ENCODE measurements around the gene ACE. TPM values are rescaled to one million over a fixed set of nuclear protein-coding genes. Genes with fewer than 3 reads are reported as not detected.
A peak's percentile ranks its signal among the peaks of the same experiment; 100 is the strongest.

The ACE gene
- total RNA-seq, 1 donor from 2014 or later: 72.6 TPM

DNA sequence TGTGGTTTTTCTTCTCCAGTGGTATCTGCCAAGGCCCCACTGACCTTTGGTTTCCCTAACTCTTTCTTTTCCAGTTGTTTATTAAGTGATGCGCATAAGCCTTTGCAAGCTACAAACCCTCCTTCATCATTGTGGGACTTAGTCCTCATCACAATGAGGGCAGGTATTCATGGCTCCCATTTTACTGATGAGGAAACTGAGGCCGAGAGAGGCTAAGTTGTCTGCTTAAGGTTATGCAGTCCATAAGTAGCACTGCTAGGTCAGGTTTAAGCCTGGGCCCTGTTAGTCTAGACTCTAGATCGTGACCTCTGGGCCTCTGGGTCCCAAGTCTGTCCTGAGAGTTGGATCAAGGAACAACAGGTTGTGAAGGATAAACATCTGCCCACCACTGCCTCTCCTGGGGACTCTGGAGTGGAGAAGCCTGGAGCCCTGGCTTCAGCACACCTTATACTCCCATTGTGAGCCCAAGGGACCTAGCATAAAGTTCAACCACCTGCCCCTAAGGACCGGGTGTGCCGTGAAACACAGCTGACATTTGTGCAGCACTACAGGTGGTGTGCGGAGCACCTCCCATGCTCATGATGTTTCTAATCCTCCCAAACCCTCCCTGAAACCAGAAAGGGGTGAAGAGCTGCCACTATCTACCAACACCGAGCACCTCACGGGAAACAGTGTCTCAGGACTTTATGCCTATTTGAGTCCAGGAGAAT is 41.1 kb downstream of the ACE start:
- H3K4me1 ChIP-seq: no peaks in the 10 kb centered on the region
- no peaks in the 10 kb centered on the region for H3K27me3 ChIP-seq
- no peaks in the 10 kb centered on the region for H3K36me3 ChIP-seq
- TF ChIP-seq, protein P1, sequence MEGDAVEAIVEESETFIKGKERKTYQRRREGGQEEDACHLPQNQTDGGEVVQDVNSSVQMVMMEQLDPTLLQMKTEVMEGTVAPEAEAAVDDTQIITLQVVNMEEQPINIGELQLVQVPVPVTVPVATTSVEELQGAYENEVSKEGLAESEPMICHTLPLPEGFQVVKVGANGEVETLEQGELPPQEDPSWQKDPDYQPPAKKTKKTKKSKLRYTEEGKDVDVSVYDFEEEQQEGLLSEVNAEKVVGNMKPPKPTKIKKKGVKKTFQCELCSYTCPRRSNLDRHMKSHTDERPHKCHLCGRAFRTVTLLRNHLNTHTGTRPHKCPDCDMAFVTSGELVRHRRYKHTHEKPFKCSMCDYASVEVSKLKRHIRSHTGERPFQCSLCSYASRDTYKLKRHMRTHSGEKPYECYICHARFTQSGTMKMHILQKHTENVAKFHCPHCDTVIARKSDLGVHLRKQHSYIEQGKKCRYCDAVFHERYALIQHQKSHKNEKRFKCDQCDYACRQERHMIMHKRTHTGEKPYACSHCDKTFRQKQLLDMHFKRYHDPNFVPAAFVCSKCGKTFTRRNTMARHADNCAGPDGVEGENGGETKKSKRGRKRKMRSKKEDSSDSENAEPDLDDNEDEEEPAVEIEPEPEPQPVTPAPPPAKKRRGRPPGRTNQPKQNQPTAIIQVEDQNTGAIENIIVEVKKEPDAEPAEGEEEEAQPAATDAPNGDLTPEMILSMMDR (IDR thresholded peaks at IDR 0.05): no peak
- H3K27ac ChIP-seq: no peak overlapping the region
- H3K4me3 ChIP-seq: no peak overlapping the region
- intact Hi-C loops (cut with DNase I): no loop called here
- H3K9me3 ChIP-seq: no peaks in the 10 kb centered on the region
- no peak for DNase-seq (ENCODE audit: low spot score in 2 of 2)

DNA sequence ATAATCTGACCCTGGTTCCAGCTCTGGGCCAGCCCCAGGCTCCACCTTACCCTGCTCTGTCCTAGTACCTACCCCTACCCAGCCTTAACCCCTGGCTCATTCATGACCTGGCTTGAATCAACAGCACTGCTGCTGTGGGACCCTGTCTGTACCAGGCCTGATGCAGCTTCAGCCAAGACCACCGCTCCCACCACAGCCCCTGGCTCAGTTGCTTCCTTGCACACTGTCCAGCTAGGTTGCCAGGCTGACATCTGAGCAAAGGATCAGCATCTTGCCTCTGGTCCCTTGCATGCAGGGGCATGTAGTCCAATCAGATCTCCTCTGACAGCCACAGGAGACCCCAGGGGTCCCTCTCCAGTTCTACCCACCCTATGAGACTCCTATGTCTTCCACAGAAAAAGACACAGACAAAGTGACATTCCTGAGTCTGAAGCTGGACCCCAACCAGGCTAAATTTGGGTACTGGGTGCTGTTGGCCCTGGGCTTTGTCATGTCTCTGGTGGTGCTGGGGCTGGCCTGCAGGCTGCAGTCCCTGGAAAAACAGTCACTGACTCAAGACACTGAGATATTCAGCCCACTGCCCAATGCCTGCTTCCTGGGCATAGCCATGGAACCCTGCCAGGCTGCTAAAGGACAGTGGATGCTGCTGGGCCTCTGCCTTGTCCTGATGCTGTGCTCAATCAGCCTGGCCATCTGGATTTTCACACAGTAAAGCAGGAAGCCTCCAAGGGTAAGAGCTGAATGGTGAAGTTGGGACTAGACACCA is 42.4 kb downstream of the ACE start:
- H3K4me3 ChIP-seq: no peak overlapping the region
- intact Hi-C loops (cut with DNase I): no loop called here
- H3K4me1 ChIP-seq: peaks cover 0 to 3% of the 10 kb centered on the region in 2 donors
- no peaks in the 10 kb centered on the region for H3K27me3 ChIP-seq
- no peaks in the 10 kb centered on the region for H3K9me3 ChIP-seq
- H3K27ac ChIP-seq: no peak overlapping the region
- H3K36me3 ChIP-seq: no peaks in the 10 kb centered on the region
- no peak for DNase-seq (ENCODE audit: low spot score in 2 of 2)
- TF ChIP-seq, protein P1 (IDR thresholded peaks at IDR 0.05): no peak

DNA sequence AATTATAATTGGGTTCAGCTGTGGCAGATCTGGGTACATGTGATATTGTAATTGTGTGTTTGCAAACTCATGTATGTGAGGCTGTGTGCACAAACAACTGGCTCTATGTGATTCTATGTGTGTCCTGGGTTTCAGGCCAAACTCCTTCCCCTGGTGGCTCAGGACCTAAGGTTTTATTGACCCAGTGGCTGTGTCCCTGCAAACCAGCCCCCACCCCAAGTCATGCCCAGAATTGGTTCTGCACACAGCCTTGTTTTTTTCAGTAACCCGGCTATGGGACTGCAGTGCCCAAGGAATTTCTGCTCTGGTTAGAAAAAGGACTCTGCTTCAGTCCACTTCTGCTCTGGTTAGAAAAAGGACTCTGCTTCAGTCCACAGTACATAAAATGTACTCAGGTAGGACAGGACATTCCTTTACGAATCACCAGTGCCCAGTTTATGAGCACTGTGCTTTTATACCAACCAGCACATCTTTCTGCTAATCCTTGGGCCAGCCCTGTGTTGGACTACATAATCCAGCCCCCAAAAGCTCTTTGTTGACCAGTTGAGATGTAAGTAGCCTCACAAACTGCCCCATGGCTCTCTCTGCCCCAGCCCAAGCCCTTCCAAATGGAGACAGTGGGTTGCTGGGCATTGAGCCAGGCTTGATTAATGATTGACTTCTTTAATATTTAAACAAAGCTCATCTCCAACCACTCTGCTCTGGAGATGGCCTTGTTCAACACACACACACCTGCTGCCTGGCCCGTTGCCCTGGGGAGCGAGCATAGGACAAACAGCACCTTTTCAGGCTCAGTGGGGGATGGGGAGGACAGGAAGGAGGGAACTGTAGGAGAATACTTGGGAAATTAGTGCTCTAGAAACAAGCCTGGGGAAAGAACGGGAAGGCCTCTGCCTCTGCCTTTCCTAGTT is 43.4 kb downstream of the ACE start:
- Histone ChIP-seq H3K9me3 (no peaks in the 10 kb centered on the region), H3K27me3 (no peaks in the 10 kb centered on the region), H3K4me3 (no peak overlapping the region), H3K27ac (no peak overlapping the region), H3K36me3 (no peaks in the 10 kb centered on the region), H3K4me1 (peaks cover 0 to 3% of the 10 kb centered on the region in 2 donors)
- DNase-seq (ENCODE audit: low spot score in 2 of 2): no peak
- intact Hi-C loops (cut with DNase I): no loop called here
- TF ChIP-seq, protein P1 (IDR thresholded peaks at IDR 0.05): no peak

DNA sequence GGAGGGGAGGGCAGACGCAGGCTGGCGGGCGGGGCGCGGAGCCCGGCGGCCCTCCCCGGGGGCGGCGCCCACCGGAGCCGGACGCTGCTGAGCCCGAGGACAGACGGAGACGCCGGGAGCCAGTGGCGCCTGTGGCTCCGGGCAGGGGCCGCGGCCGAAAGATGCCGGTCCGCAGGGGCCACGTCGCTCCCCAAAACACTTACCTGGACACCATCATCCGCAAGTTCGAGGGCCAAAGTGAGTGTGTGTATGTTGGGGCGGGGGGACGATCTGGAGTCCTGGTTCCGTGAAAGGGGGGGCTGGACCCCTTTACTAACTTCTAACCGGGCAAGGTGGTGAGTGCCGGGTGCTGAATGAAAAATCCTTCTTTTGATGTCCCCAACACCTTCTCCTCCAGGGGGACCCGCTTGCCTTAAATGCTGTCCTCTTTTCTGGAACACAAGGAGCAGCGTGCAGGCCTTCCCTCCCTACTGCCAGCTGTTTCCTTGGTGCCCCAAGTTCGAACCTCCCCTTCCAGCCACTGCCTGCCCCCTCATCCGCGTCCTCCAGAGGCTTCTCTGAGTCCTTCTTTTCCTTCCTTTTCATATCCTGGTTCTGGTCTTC is 46.5 kb downstream of the ACE start, which contains the start of gene KCNH6:
KCNH6 (plus strand) TSS at position 106 of the 603 bp plus-strand sequence; CDS start at position 162, 56 bp downstream.
- Histone ChIP-seq H3K27me3 (no peaks in the 10 kb centered on the region), H3K4me3 (peak within 1 kb of the TSS in 1 of 2 donors; percentile 34), H3K36me3 (no peaks in the 10 kb centered on the region), H3K9me3 (no peaks in the 10 kb centered on the region), H3K4me1 (peaks cover 0 to 3% of the 10 kb centered on the region in 2 donors), H3K27ac (no peak within 1 kb of the TSS)
- TF ChIP-seq, protein P1 (IDR thresholded peaks at IDR 0.05): no peak
- no peak for DNase-seq (ENCODE audit: low spot score in 2 of 2)
- intact Hi-C loops (cut with DNase I): no loop called here

DNA sequence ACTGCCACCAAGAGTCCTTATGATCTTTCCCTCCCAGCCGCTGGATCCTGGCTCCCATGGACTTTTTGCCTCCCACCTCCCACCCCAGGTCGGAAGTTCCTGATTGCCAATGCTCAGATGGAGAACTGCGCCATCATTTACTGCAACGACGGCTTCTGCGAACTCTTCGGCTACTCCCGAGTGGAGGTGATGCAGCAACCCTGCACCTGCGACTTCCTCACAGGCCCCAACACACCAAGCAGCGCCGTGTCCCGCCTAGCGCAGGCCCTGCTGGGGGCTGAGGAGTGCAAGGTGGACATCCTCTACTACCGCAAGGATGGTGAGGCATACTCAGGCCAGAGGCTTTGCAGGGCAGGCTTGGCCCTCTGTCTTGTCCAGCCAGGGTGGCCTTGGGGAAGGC is 47.2 kb downstream of the ACE start:
- Histone ChIP-seq H3K9me3 (no peaks in the 10 kb centered on the region), H3K36me3 (no peaks in the 10 kb centered on the region), H3K27me3 (no peaks in the 10 kb centered on the region), H3K27ac (no peak overlapping the region), H3K4me1 (peaks cover 0 to 3% of the 10 kb centered on the region in 2 donors), H3K4me3 (no peak overlapping the region)
- DNase-seq (ENCODE audit: low spot score in 2 of 2): no peak
- TF ChIP-seq, protein P1 (IDR thresholded peaks at IDR 0.05): no peak
- intact Hi-C loops (cut with DNase I): no loop called here

All from ascending aorta (tissue), 2 donors.